WTC11 (cell line): ENCODE measurements around the gene PAF1.

Source experiments
- CBFB ChIP-seq: sonication (generic); formaldehyde crosslinking; IDR thresholded peaks from 2 replicates; pipeline ENCODE4 v1.8.1; 2022; ENCODE audit warnings: mild to moderate bottlenecking, low read depth, missing genetic modification reagents
- CREB1 ChIP-seq: sonication (generic); formaldehyde crosslinking; IDR thresholded peaks from 2 replicates; pipeline ENCODE4 v1.8.0; 2023; ENCODE audit warnings: mild to moderate bottlenecking, missing genetic modification reagents
- CTCF ChIP-seq: fragments of 200-600 bp; IDR thresholded peaks from 2 replicates; pipeline ENCODE4 v1.8.0; 2022; ENCODE audit warnings: antibody characterized with exemption
- GTF2I ChIP-seq: fragments of 250-450 bp; sonication (Bioruptor Pico); conservative IDR thresholded peaks from 2 replicates; pipeline ENCODE4 v1.4.0; 2021; ENCODE audit warnings: mild to moderate bottlenecking
- NFE2L1 ChIP-seq: sonication (generic); formaldehyde crosslinking; IDR thresholded peaks from 2 replicates; pipeline ENCODE4 v1.8.1; 2023; ENCODE audit warnings: missing genetic modification reagents
- NR1H2 ChIP-seq: sonication (generic); formaldehyde crosslinking; IDR thresholded peaks from 2 replicates; pipeline ENCODE4 v1.9.0; 2021; ENCODE audit warnings: mild to moderate bottlenecking, moderate library complexity, missing genetic modification reagents
- NR3C1 ChIP-seq: sonication (generic); formaldehyde crosslinking; conservative IDR thresholded peaks from 2 replicates; pipeline ENCODE4 v1.8.1; 2023; ENCODE audit warnings: low read depth, mild to moderate bottlenecking, missing genetic modification reagents
- TEAD1 ChIP-seq: sonication (generic); formaldehyde crosslinking; IDR thresholded peaks from 2 replicates; pipeline ENCODE4 v1.8.0; 2022; ENCODE audit warnings: mild to moderate bottlenecking, missing genetic modification reagents
- TP53 ChIP-seq: sonication (generic); formaldehyde crosslinking; IDR thresholded peaks from 2 replicates; pipeline ENCODE4 v1.8.1; 2023; ENCODE audit warnings: mild to moderate bottlenecking, missing genetic modification reagents
- ZBTB43 ChIP-seq: sonication (generic); formaldehyde crosslinking; IDR thresholded peaks from 2 replicates; pipeline ENCODE4 v1.8.1; 2023; ENCODE audit warnings: mild to moderate bottlenecking, missing genetic modification reagents
- ZNF263 ChIP-seq: sonication (generic); formaldehyde crosslinking; IDR thresholded peaks from 2 replicates; pipeline ENCODE4 v1.8.1; 2022; ENCODE audit warnings: low read depth, mild to moderate bottlenecking, moderate library complexity, missing genetic modification reagents
- TF ChIP-seq, protein P1 (sequence below): sonication (generic); formaldehyde crosslinking; IDR thresholded peaks from 2 replicates; pipeline ENCODE4 v1.8.1; 2023; ENCODE audit warnings: mild to moderate bottlenecking, missing genetic modification reagents, moderate library complexity
- TF ChIP-seq, protein P2 (sequence below): sonication (generic); formaldehyde crosslinking; IDR thresholded peaks from 2 replicates; pipeline ENCODE4 v1.8.0; 2022; ENCODE audit warnings: mild to moderate bottlenecking, missing genetic modification reagents
- TF ChIP-seq, protein P3 (sequence below): sonication (generic); formaldehyde crosslinking; IDR thresholded peaks from 2 replicates; pipeline ENCODE4 v1.8.1; 2022; ENCODE audit warnings: mild to moderate bottlenecking, missing genetic modification reagents, moderate library complexity, borderline replicate concordance

DNA sequence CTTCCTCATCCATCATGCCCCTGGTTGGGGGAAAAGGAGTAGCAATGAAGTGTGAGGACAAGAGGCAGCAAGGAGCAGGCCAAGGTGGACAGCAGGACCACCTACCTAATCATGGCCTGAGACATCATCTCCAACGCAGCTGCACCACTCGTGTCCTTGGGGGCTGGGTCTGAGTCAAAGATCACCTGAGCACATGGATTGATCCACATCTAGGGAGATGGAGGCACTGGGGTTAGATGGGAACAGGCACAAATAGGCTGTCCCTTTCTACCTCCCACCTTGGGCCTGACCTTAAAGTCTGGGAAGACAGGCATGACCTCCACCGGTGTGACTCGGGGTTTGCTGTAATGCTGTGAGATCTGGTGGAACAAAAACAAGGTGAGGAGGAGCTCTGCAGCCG lies 2.2 kb downstream of the PAF1 start:
- TF ChIP-seq ZBTB43 (CRISPR knock-in tag) (no peak), CREB1 (CRISPR knock-in tag) (no peak), NR1H2 (CRISPR knock-in tag) (no peak), NR3C1 (CRISPR knock-in tag) (no peak), TP53 (no peak), CTCF (no peak), ZNF263 (CRISPR knock-in tag) (no peak), TEAD1 (CRISPR knock-in tag) (no peak), NFE2L1 (CRISPR knock-in tag) (no peak), GTF2I (CRISPR knock-in tag) (no peak), CBFB (no peak)
- TF ChIP-seq, protein P1, sequence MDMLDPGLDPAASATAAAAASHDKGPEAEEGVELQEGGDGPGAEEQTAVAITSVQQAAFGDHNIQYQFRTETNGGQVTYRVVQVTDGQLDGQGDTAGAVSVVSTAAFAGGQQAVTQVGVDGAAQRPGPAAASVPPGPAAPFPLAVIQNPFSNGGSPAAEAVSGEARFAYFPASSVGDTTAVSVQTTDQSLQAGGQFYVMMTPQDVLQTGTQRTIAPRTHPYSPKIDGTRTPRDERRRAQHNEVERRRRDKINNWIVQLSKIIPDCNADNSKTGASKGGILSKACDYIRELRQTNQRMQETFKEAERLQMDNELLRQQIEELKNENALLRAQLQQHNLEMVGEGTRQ (CRISPR knock-in tag) = no peak
- TF ChIP-seq, protein P2, sequence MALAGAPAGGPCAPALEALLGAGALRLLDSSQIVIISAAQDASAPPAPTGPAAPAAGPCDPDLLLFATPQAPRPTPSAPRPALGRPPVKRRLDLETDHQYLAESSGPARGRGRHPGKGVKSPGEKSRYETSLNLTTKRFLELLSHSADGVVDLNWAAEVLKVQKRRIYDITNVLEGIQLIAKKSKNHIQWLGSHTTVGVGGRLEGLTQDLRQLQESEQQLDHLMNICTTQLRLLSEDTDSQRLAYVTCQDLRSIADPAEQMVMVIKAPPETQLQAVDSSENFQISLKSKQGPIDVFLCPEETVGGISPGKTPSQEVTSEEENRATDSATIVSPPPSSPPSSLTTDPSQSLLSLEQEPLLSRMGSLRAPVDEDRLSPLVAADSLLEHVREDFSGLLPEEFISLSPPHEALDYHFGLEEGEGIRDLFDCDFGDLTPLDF (CRISPR knock-in tag) = no peak
- TF ChIP-seq, protein P3, sequence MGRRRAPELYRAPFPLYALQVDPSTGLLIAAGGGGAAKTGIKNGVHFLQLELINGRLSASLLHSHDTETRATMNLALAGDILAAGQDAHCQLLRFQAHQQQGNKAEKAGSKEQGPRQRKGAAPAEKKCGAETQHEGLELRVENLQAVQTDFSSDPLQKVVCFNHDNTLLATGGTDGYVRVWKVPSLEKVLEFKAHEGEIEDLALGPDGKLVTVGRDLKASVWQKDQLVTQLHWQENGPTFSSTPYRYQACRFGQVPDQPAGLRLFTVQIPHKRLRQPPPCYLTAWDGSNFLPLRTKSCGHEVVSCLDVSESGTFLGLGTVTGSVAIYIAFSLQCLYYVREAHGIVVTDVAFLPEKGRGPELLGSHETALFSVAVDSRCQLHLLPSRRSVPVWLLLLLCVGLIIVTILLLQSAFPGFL = no peak
